BE2C (cell line): ENCODE results near the gene DLGAP4.

Experiments
- DNase-seq: peaks from one replicate; pipeline ENCODE4 v3.0.0-alpha.2; 2020
- H3K27me3 ChIP-seq: fragments of 250-450 bp; sonication (Bioruptor Pico); 2 replicates; pipeline ENCODE4 v1.5.1; 2020; ENCODE audit warnings: mild to moderate bottlenecking
- H3K36me3 ChIP-seq: fragments of 250-450 bp; sonication (Bioruptor Pico); 2 replicates; pipeline ENCODE4 v1.5.1; 2020; ENCODE audit warnings: mild to moderate bottlenecking
- H3K4me1 ChIP-seq: fragments of 250-450 bp; sonication (Bioruptor Pico); 2 replicates; pipeline ENCODE4 v1.5.1; 2020
- H3K4me3 ChIP-seq: 2 replicates; pipeline ENCODE4 v1.5.1; 2011; ENCODE audit warnings: low read depth, low read length
- H3K9me3 ChIP-seq: fragments of 250-450 bp; sonication (Bioruptor Pico); 2 replicates; pipeline ENCODE4 v1.5.1; 2020
- CTCF ChIP-seq: IDR thresholded peaks from 2 replicates; pipeline ENCODE4 v1.5.1; 2012; ENCODE audit warnings: mild to moderate bottlenecking, low read depth, low read length

DLGAP4 gene

GRCh38 chr20:36501367-36502006, 195.3 kb downstream of the DLGAP4 start:
- DNase-seq = no peak
- H3K9me3 ChIP-seq = no peaks in the 10 kb centered on the region
- peaks cover 43% of the 10 kb centered on the region for H3K36me3 ChIP-seq
- H3K4me1 ChIP-seq = no peaks in the 10 kb centered on the region
- no peaks in the 10 kb centered on the region for H3K27me3 ChIP-seq
- no peak for TF ChIP-seq CTCF
- H3K4me3 ChIP-seq = no peak overlapping the region

- Histone ChIP-seq H3K4me3 (no peak overlapping the region), H3K27me3 (no peaks in the 10 kb centered on the region), H3K9me3 (no peaks in the 10 kb centered on the region), H3K4me1 (no peaks in the 10 kb centered on the region), H3K36me3 (peaks cover 35% of the 10 kb centered on the region)
- 0 out of 2 replicates have a peak, but pooled peaks have one; percentile 13 for TF ChIP-seq CTCF
- no peak for DNase-seq
These were observed 198.2 kb downstream of the DLGAP4 start for GRCh38 chr20:36504295-36504694.

- Histone ChIP-seq H3K27me3 (no peaks in the 10 kb centered on the region), H3K4me1 (no peaks in the 10 kb centered on the region), H3K4me3 (no peak overlapping the region), H3K9me3 (no peaks in the 10 kb centered on the region), H3K36me3 (peaks cover 28% of the 10 kb centered on the region)
- no peak for DNase-seq
- peak; percentile 71 for TF ChIP-seq CTCF
These were observed 200.1 kb downstream of the DLGAP4 start for GRCh38 chr20:36506253-36506652.

- TF ChIP-seq CTCF = no peak
- DNase-seq = no peak
- Histone ChIP-seq H3K4me1 (no peaks in the 10 kb centered on the region), H3K27me3 (no peaks in the 10 kb centered on the region), H3K4me3 (no peak overlapping the region), H3K9me3 (no peaks in the 10 kb centered on the region), H3K36me3 (peaks cover 27% of the 10 kb centered on the region)
These were observed 201.6 kb downstream of the DLGAP4 start for GRCh38 chr20:36507746-36508145.

GRCh38 chr20:36519012-36519719, 213.0 kb downstream of the DLGAP4 start:
- H3K9me3 ChIP-seq = no peaks in the 10 kb centered on the region
- no peak overlapping the region for H3K4me3 ChIP-seq
- H3K4me1 ChIP-seq = peaks cover 8% of the 10 kb centered on the region; the same call in 1 of the 2 replicates
- H3K36me3 ChIP-seq = peaks cover 12% of the 10 kb centered on the region
- no peaks in the 10 kb centered on the region for H3K27me3 ChIP-seq
- no peak for DNase-seq
- no peak for TF ChIP-seq CTCF

- Histone ChIP-seq H3K27me3 (no peaks in the 10 kb centered on the region), H3K9me3 (no peaks in the 10 kb centered on the region), H3K4me3 (no peak overlapping the region), H3K4me1 (peaks cover 8% of the 10 kb centered on the region; the same call in 1 of the 2 replicates), H3K36me3 (peaks cover 12% of the 10 kb centered on the region)
- TF ChIP-seq CTCF = no peak
- DNase-seq = no peak
These were observed 213.8 kb downstream of the DLGAP4 start for GRCh38 chr20:36519944-36520343.
